ENCODE measurements around the gene TRIP11. TPM values are rescaled to one million over a fixed set of nuclear protein-coding genes. Genes with fewer than 3 reads are reported as not detected.

TRIP11 gene
- total RNA-seq, 1 donor from 2014 or later = 27.0 TPM

- intact Hi-C loops (cut with DNase I) = no loop called here
- Histone ChIP-seq H3K9me3 (no peaks in the 10 kb centered on the region), H3K4me3 (no peak overlapping the region), H3K36me3 (peaks cover 0 to 6% of the 10 kb centered on the region in 2 donors), H3K4me1 (no peaks in the 10 kb centered on the region), H3K27ac (no peak overlapping the region), H3K27me3 (no peaks in the 10 kb centered on the region)
- TF ChIP-seq CTCF (IDR thresholded peaks at IDR 0.05) = no peak
- no peak for TF ChIP-seq POLR2A (IDR thresholded peaks at IDR 0.05)
- TF ChIP-seq POLR2AphosphoS5 (IDR thresholded peaks at IDR 0.05; ENCODE audit: insufficient read depth in 1 of 2, low read depth in 1 of 2) = no peak
- DNase-seq (ENCODE audit: extremely low spot score in 2 of 2) = no peak
These were observed 40.9 kb downstream of the TRIP11 start for GRCh38 chr14:91998667-91999570.

GRCh38 chr14:91997492-91997891, 42.4 kb downstream of the TRIP11 start:
- TF ChIP-seq CTCF (IDR thresholded peaks at IDR 0.05) (no peak), POLR2AphosphoS5 (IDR thresholded peaks at IDR 0.05; ENCODE audit: insufficient read depth in 1 of 2, low read depth in 1 of 2) (no peak), POLR2A (IDR thresholded peaks at IDR 0.05) (no peak)
- Histone ChIP-seq H3K4me3 (no peak overlapping the region), H3K9me3 (no peaks in the 10 kb centered on the region), H3K36me3 (peaks cover 0 to 17% of the 10 kb centered on the region in 2 donors), H3K4me1 (no peaks in the 10 kb centered on the region), H3K27me3 (no peaks in the 10 kb centered on the region), H3K27ac (no peak overlapping the region)
- intact Hi-C loops (cut with DNase I) = no loop called here
- DNase-seq (ENCODE audit: extremely low spot score in 2 of 2) = no peak

- H3K4me1 ChIP-seq = no peaks in the 10 kb centered on the region
- no peaks in the 10 kb centered on the region for H3K9me3 ChIP-seq
- peaks cover 0 to 22% of the 10 kb centered on the region in 2 donors for H3K36me3 ChIP-seq
- intact Hi-C loops (cut with DNase I) = no loop called here
- peak in 2 of 3 experiments; percentile 45 to 53 for TF ChIP-seq CTCF (IDR thresholded peaks at IDR 0.05)
- TF ChIP-seq POLR2A (IDR thresholded peaks at IDR 0.05) = no peak
- peak in 1 of 2 donors; percentile 25 for TF ChIP-seq POLR2AphosphoS5 (IDR thresholded peaks at IDR 0.05; ENCODE audit: insufficient read depth in 1 of 2, low read depth in 1 of 2)
- no peak for DNase-seq (ENCODE audit: extremely low spot score in 2 of 2)
- no peaks in the 10 kb centered on the region for H3K27me3 ChIP-seq
- no peak overlapping the region for H3K4me3 ChIP-seq
- H3K27ac ChIP-seq = no peak overlapping the region
These were observed 42.9 kb downstream of the TRIP11 start for GRCh38 chr14:91996948-91997371.

GRCh38 chr14:91987192-91987591, 52.7 kb downstream of the TRIP11 start:
- no peak overlapping the region for H3K4me3 ChIP-seq
- no peak overlapping the region for H3K27ac ChIP-seq
- intact Hi-C loops (cut with DNase I) = no loop called here
- H3K9me3 ChIP-seq = no peaks in the 10 kb centered on the region
- TF ChIP-seq CTCF (IDR thresholded peaks at IDR 0.05) = no peak
- no peak for TF ChIP-seq POLR2AphosphoS5 (IDR thresholded peaks at IDR 0.05; ENCODE audit: insufficient read depth in 1 of 2, low read depth in 1 of 2)
- TF ChIP-seq POLR2A (IDR thresholded peaks at IDR 0.05) = no peak
- H3K4me1 ChIP-seq = peaks cover 13% of the 10 kb centered on the region
- peaks cover 0 to 36% of the 10 kb centered on the region in 2 donors for H3K36me3 ChIP-seq
- no peak for DNase-seq (ENCODE audit: extremely low spot score in 2 of 2)
- no peaks in the 10 kb centered on the region for H3K27me3 ChIP-seq
